GM12872 (cell line): ENCODE measurements around the gene MTF1.

Experiments
- TF ChIP-seq, protein P1 (sequence below): IDR thresholded peaks from 3 replicates; pipeline ENCODE4 v1.5.1; 2011; ENCODE audit warnings: low read depth, mild to moderate bottlenecking, low read length, moderate library complexity; ENCODE audit not compliant: insufficient read depth

MTF1 gene

DNA sequence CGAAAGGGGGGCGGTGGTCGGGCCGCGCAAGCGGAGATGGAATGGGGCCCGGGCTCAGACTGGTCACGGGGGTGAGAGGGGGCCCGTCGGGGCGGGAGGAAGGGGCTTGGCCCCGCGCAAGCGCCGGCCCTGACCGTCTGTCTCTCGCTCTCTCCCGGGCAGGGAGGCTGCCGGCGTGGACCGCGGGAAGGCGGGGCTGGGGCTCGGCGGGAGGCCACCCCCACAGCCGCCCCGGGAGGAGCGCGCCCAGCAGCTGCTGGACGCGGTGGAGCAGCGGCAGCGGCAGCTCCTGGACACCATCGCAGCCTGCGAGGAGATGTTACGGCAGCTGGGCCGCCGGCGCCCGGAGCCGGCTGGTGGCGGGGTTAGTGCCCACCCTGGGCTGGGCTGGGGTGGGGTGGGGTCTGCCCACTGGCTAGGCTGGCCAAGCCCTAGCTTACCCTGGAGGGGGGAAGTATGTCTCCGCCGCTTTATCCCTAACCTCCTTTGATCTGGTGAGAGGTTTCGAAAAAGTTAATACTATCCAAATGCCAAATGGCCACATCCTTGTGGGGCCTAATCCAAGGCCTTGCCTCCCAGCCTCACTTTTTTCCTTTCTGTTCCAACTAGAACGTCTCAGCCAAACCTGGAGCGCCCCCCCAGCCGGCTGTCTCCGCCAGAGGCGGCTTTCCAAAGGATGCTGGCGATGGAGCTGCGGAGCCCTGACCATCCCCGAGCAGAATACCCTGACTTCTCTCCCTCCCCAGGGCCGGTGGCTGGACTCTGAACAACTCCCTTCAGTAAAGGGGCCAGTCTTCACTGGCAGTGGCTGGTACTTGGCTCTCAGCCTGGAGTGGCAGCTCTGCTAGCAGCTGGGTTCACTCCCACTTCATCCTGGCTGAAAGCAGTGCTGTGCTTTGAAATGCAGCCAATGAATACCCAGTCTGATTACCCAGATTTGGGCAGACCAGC is 50.7 kb downstream of the MTF1 start:
- TF ChIP-seq, protein P1, sequence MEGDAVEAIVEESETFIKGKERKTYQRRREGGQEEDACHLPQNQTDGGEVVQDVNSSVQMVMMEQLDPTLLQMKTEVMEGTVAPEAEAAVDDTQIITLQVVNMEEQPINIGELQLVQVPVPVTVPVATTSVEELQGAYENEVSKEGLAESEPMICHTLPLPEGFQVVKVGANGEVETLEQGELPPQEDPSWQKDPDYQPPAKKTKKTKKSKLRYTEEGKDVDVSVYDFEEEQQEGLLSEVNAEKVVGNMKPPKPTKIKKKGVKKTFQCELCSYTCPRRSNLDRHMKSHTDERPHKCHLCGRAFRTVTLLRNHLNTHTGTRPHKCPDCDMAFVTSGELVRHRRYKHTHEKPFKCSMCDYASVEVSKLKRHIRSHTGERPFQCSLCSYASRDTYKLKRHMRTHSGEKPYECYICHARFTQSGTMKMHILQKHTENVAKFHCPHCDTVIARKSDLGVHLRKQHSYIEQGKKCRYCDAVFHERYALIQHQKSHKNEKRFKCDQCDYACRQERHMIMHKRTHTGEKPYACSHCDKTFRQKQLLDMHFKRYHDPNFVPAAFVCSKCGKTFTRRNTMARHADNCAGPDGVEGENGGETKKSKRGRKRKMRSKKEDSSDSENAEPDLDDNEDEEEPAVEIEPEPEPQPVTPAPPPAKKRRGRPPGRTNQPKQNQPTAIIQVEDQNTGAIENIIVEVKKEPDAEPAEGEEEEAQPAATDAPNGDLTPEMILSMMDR, result no peak

DNA sequence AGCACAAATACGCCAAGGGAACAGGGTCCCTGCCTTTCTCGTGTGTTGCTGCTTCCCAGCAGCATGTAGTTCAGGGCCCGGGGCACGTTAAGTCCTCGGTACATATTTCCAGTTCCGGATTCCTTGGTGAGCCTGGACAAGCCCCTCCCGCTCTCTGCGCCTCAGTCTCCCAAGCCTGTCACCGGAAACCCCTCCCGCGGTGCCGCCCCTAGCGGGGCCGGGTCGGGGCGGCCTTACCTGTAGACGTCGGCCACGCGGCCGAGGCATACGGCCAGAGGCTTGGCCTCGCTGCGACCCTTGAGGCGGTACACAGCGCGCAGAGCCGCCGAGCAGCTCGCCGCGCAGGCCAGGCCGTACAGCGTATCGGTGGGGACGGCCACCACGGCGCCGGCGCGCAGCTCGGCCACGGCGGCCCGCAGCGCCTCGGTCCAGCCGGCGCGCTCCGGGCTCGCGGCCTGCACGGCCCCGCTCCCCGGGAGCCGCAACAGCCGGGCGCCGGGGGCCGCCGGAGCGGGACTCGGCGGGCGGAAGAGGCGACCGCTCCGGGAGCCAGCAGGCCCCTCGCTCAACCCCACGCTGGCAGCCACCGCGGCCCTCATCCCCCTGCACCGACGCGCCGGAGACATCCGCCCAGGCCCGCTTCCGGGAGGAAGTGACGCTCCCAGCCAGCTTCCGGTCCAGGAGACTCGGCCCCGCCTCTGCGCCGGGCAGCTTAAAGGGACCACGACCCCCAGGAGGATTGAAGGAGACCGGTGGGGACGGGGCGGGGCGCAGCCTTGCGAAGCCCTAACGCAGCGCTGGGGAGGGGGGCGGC is 51.6 kb downstream of the MTF1 start, which contains the start of the genes C1orf122 and YRDC:
Gene C1orf122, plus strand, starts transcription at position 236 of the 814 bp plus-strand sequence. CDS start 615 bp downstream, outside the sequence.
Gene YRDC, minus strand, starts transcription at position 654 of the 814 bp plus-strand sequence. Its CDS starts 28 bp downstream, at position 626.
- TF ChIP-seq, protein P1, result no peak

DNA sequence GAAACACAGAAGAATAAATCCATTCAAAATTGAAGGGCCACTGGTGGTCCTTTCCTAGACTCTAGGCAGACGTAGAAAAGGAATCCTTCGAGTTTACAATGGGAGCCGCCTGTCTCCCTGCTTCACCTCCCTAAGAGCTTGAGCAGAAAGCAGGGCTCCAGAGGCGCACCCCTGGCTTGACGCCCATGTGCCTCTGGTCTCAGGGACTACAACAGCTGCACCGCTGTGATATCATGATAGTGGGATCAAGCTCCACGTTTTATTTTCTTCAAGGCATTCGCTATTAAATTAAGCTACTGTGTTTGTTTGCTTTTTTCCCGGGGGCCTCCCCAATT is 52.2 kb downstream of the MTF1 start:
- TF ChIP-seq, protein P1, result no peak

DNA sequence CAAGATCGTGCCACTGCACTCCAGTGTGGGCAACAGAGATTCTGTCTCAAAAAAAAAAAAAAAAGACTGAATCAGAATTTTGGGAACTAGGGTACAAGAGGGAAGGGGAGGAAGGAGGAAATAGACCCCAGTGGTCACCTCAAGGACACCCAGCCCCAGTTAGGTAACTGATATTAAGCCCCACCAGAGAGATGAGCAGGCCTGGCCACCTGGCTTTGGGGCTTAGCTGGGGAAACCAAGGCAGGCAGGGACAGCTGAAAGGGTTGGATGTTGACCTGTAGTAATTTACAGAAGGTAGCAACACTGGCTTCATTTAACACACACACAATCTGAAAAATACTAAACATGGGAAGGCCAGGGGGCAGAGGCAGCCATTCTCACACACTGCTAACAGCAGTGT is 57.0 kb downstream of the MTF1 start:
- TF ChIP-seq, protein P1, result no peak

DNA sequence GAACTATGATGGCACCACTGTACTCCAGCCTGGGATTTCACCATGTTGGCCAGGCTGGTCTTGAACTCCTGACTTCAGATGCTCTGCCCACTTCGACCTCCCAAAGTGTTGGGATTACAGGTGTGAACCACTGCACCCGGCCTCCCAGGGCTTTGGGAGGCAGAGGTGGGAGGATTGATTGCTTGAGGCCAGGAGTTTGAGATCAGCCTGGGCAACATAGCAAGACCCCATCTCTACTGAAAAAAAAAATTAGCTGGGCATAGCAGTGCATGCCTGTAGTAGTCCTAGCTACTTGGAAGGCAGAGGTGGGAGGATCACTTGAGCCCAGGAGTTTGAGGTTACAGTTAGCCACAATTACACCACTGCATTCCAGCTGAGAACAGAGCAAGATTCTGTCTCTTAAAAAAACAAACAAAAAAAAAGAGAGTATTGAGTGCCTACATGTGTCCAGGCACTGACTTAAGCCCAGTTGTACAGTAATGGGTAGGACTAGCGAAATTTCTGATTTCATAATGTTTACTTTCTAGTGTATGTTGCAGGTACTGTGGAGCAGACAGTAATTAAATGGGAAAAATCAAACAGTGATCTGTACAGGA is 61.5 kb downstream of the MTF1 start:
- TF ChIP-seq, protein P1, result no peak

DNA sequence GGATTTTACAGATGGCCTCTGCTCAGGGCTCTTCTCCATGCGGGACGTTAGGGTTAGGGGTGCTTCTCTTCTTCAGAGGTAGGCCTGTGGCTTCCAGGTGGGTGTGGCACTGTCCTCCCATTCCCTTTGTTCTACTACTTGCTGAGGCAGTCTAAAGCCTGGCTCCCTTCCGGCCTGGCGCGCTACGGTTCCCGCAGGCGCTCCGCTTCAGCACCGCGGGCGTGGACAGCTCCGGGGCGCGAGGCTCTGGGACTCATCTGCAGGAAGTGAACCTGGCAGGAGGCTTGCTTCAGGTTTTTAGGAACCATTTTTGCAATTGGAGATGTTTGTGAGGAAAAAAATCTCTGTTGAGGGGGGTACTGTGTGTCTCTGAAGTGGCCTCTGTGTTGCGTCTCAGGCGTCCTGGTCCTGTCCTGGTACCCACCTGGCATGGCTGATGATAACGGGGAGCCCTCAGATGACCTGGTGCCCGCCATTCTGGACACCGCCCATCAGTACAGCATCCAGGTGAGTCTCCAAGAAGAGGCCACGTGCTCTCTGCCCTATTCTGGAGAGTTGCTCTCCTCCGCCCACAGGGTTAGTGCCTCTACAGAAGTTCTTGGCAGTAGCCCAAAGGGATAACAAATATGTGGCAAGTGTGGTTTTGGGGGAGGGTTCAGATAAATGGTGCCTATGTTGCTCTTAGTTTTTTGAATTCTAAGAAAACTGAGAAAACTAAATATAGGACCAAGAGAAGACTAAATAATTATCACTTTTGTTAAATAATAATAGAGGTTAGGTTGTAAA is 63.9 kb downstream of the MTF1 start:
- TF ChIP-seq, protein P1, result no peak
